Esophagus squamous epithelium (tissue), 5 donors: ENCODE results near the gene MICAL2. TPM values are rescaled to one million over a fixed set of nuclear protein-coding genes. Genes with fewer than 3 reads are reported as not detected.
"Not testable (repeated sequence)": the region's sequence is repeated elsewhere in the genome, so short reads cannot be mapped to it uniquely, and the experiment has no call there.

Source experiments
- DNase-seq: peaks from one replicate; lab custom pipeline; 2025; lab: John Stamatoyannopoulos, UW
- H3K27ac ChIP-seq, 4 donors: fragments of 200-600 bp; sonication (generic); one replicate each; pipeline ENCODE4 v1.5.1; 2016 to 2019; ENCODE audit warnings: mild to moderate bottlenecking in 1 of 4
- H3K27me3 ChIP-seq, 4 donors: fragments of 200-600 bp; sonication (generic); 1 replicate in 3 of 4; 2 replicates in 1 of 4; pipeline versions ENCODE4 v1.5.1 to v1.6.0; 2017 to 2021; ENCODE audit warnings: antibody characterized with exemption in 1 of 4
- H3K36me3 ChIP-seq, 3 donors: fragments of 200-600 bp; sonication (generic); one replicate each; pipeline ENCODE4 v1.5.1; 2016 to 2019
- H3K4me1 ChIP-seq, 3 donors: fragments of 200-600 bp; sonication (generic); one replicate each; pipeline ENCODE4 v1.5.1; 2017 to 2019
- H3K4me3 ChIP-seq, 4 donors: fragments of 200-600 bp; sonication (generic); 1 replicate in 3 of 4; 2 replicates in 1 of 4; pipeline ENCODE4 v1.5.1; 2016 to 2019; ENCODE audit warnings: mild to moderate bottlenecking in 2 of 4, moderate library complexity in 1 of 4
- H3K9me3 ChIP-seq, 3 donors: fragments of 200-600 bp; sonication (generic); one replicate each; pipeline ENCODE4 v1.5.1; 2016 to 2019
- CTCF ChIP-seq, 6 experiments: fragments of 450-650 bp in 4 of 6; fragments of 200-600 bp in 2 of 6; sonication (generic) in 2 of 6; IDR thresholded peaks; one replicate each; pipeline ENCODE4 v1.5.1; 2016 to 2019; ENCODE audit warnings: antibody characterized with exemption in 6 of 6, mild to moderate bottlenecking in 4 of 6, moderate library complexity in 4 of 6
- POLR2A ChIP-seq, 4 donors: fragments of 450-650 bp; IDR thresholded peaks; one replicate each; pipeline ENCODE4 v1.6.1; 2017; ENCODE audit warnings: antibody characterized with exemption in 4 of 4, mild to moderate bottlenecking in 4 of 4, moderate library complexity in 3 of 4
- WGBS, 2 donors: methylation state at CpG; one replicate each; pipeline ENCODE4 v1.1.5; 2018; 5-methylcytosine and 5-hydroxymethylcytosine counted together
- intact Hi-C: fragments of 100-400 bp; cut with DNase I; formaldehyde crosslinking; loops from one replicate; pipeline ENCODE4 v1.15.0; 2022
- total RNA-seq, 4 donors: library from RNA; depleted of rRNA; stranded (reverse); fragments of >200 nt; gene quantifications; one replicate each; pipeline ENCODE4 v1.1.0, GENCODE V29; 2016
- donor health status: DM: yes; HTN: yes; CAD: no.

MICAL2 gene
- total RNA-seq, 4 donors from 2014 or later: 10.1 to 49.0 (median 19.8) TPM

- H3K27ac ChIP-seq: peak overlapping the region in 3 of 4 donors; percentile 42 to 62 (median 60)
- intact Hi-C loops: no loop called here
- no peaks in the 10 kb centered on the region for H3K27me3 ChIP-seq
- no peaks in the 10 kb centered on the region for H3K9me3 ChIP-seq
- no peaks in the 10 kb centered on the region for H3K36me3 ChIP-seq
- no peak for DNase-seq
- no peak overlapping the region for H3K4me3 ChIP-seq
- peaks cover 4 to 30% (median 14%) of the 10 kb centered on the region in 3 donors for H3K4me1 ChIP-seq
- 61 to 90% methylated on average over 5 to 7 of the region's 11 CpGs for WGBS, 2 donors
- TF ChIP-seq POLR2A (IDR thresholded peaks at IDR 0.05): no peak
- TF ChIP-seq CTCF (IDR thresholded peaks at IDR 0.05): no peak
Measured at GRCh38 chr11:12144330-12145174, 34.2 kb downstream of the MICAL2 start.

GRCh38 chr11:12146678-12147077, 36.3 kb downstream of the MICAL2 start:
- H3K27me3 ChIP-seq, H3K4me3 ChIP-seq, intact Hi-C loops, H3K9me3 ChIP-seq, H3K36me3 ChIP-seq, H3K27ac ChIP-seq, DNase-seq: not testable (repeated sequence)
- peaks cover 0 to 18% (median 6%) of the 10 kb centered on the region in 3 donors for H3K4me1 ChIP-seq
- WGBS, 2 donors: 90 to 100% methylated on average over 3 of the region's 3 CpGs

DNA sequence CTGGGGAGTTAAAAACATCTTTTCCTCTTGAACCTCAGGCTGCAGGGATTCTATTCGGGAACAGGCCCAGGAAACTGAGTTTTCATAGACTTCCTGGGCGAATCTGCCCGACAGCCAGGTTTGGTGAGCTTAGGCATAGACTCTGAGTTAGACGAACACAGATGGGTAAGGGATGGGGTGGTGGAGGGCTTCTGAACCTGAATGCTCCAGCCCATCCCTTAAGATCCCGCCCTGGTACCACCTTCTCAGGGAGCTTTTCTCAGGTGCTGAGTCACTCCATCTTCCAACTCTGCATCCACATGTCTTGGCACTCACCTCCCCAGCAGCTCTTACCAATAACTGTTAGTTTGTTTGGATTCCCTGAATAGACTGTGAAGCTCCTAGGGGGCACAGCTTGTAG, 37.4 kb downstream of the MICAL2 start:
- intact Hi-C loops: no loop called here
- Histone ChIP-seq H3K27ac (no peak overlapping the region), H3K4me3 (no peak overlapping the region), H3K9me3 (no peaks in the 10 kb centered on the region), H3K27me3 (no peaks in the 10 kb centered on the region), H3K4me1 (peaks cover 0 to 18% (median 6%) of the 10 kb centered on the region in 3 donors), H3K36me3 (no peaks in the 10 kb centered on the region)
- 75 to 85% methylated on average over 5 of the region's 5 CpGs for WGBS, 2 donors
- no peak for DNase-seq
- TF ChIP-seq POLR2A (IDR thresholded peaks at IDR 0.05) (no peak), CTCF (IDR thresholded peaks at IDR 0.05) (no peak)

- H3K27ac ChIP-seq: no peak overlapping the region
- no peaks in the 10 kb centered on the region for H3K36me3 ChIP-seq
- H3K4me1 ChIP-seq: peaks cover 0 to 13% (median 6%) of the 10 kb centered on the region in 3 donors
- intact Hi-C loops: no loop called here
- TF ChIP-seq POLR2A (IDR thresholded peaks at IDR 0.05): no peak
- no peak for TF ChIP-seq CTCF (IDR thresholded peaks at IDR 0.05)
- no peaks in the 10 kb centered on the region for H3K9me3 ChIP-seq
- WGBS, 2 donors: 80 to 93% methylated on average over 2 to 3 of the region's 3 CpGs
- no peak for DNase-seq
- no peaks in the 10 kb centered on the region for H3K27me3 ChIP-seq
- no peak overlapping the region for H3K4me3 ChIP-seq
Measured at GRCh38 chr11:12148466-12148865, 38.1 kb downstream of the MICAL2 start.

DNA sequence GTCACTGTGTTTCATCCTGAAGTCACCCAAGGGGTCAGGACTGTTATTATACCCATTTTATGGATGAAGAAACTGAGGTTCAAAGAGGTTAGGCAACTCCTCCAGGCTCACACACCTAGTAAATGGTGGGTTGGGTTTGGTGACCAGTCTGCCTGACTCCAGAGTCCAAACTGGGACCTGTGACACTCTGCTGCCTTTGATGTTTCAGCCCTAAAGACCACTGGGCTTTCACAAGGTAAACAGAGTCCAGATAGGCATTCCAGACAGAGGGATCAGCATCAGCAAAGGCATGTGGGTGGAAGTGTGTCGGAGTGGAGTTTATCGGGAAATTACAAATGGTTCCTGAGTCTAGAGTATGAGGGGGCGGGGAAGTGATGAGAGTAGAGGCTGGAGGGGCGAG, 38.5 kb downstream of the MICAL2 start:
- Histone ChIP-seq H3K4me1 (peaks cover 0 to 9% (median 4%) of the 10 kb centered on the region in 3 donors), H3K4me3 (no peak overlapping the region), H3K9me3 (no peaks in the 10 kb centered on the region), H3K27me3 (no peaks in the 10 kb centered on the region), H3K36me3 (no peaks in the 10 kb centered on the region), H3K27ac (no peak overlapping the region)
- TF ChIP-seq CTCF (IDR thresholded peaks at IDR 0.05) (no peak), POLR2A (IDR thresholded peaks at IDR 0.05) (no peak)
- WGBS, 2 donors: 80 to 92% methylated on average over 4 of the region's 4 CpGs
- intact Hi-C loops: no loop called here
- DNase-seq: no peak
